SJSA1 (cell line): ENCODE data around the gene LRRN3. TPM values are rescaled to one million over a fixed set of nuclear protein-coding genes. Genes with fewer than 3 reads are reported as not detected.

ENCODE experiments used
- DNase-seq, 2 experiments: peaks; one replicate each; pipeline ENCODE4 v3.0.0-alpha.2; 2015 to 2020; ENCODE audit warnings: low spot score in 2 of 2, low read depth in 1 of 2
- H3K27ac ChIP-seq: fragments of 250-450 bp; sonication (Bioruptor Pico); 2 replicates; pipeline ENCODE4 v1.5.1; 2020; ENCODE audit warnings: mild to moderate bottlenecking, moderate library complexity
- H3K27me3 ChIP-seq: fragments of 250-450 bp; sonication (Bioruptor Pico); replicated peaks from 2 replicates; pipeline ENCODE4 v1.5.1; 2020; ENCODE audit warnings: mild to moderate bottlenecking, moderate library complexity
- H3K36me3 ChIP-seq: fragments of 250-450 bp; sonication (Bioruptor Pico); 2 replicates; pipeline ENCODE4 v1.5.1; 2020; ENCODE audit warnings: mild to moderate bottlenecking
- H3K4me1 ChIP-seq: fragments of 250-450 bp; sonication (Bioruptor Pico); replicated peaks from 2 replicates; pipeline ENCODE4 v1.6.1; 2021; ENCODE audit warnings: mild to moderate bottlenecking
- H3K4me3 ChIP-seq: fragments of 250-450 bp; sonication (Bioruptor Pico); 2 replicates; pipeline ENCODE4 v1.5.1; 2020; ENCODE audit warnings: mild to moderate bottlenecking
- H3K9me3 ChIP-seq: fragments of 250-450 bp; sonication (Bioruptor Pico); replicated peaks from 2 replicates; pipeline ENCODE4 v1.5.1; 2020; ENCODE audit warnings: mild to moderate bottlenecking
- total RNA-seq: library from RNA; depleted of rRNA; stranded (reverse); fragments of >200 nt; shearing (Covaris generic); gene quantifications from 2 replicates; pipeline ENCODE4 v1.2.3, GENCODE V29; 2014

LRRN3 gene
- total RNA-seq, 1 experiment from 2014 or later: not detected

DNA sequence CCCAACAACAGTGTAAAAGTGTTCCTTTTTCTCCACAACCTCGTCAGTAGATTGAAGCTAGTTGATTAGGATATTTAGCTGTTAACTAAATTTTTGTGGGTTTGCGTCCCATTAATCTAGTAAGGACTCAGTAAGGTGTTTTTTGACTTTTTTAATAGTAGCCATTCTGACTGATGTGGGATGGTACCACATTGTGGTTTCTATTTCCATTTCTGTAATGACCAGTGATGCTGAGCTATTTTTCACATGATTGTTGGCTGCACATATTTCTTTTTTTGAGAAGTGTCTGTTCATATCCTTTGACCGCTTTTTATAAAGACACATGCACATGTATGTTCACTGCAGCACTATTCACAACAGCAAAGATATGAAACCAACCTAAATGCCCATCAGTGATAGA, 5.6 kb upstream of the LRRN3 start:
- H3K27me3 ChIP-seq: no peaks in the 10 kb centered on the region

GRCh38 chr7:111086532-111086931, 4.4 kb upstream of the LRRN3 start:
- H3K4me1 ChIP-seq: peaks cover 35% of the 10 kb centered on the region
- H3K4me3 ChIP-seq: no peak overlapping the region
- DNase-seq: no peak
- H3K9me3 ChIP-seq: no peaks in the 10 kb centered on the region
- H3K27ac ChIP-seq: no peak overlapping the region
- H3K36me3 ChIP-seq: no peaks in the 10 kb centered on the region
- no peaks in the 10 kb centered on the region for H3K27me3 ChIP-seq

More for the DNA sequence above, 5.6 kb upstream of the LRRN3 start:
- Histone ChIP-seq H3K4me3 (no peak overlapping the region), H3K9me3 (no peaks in the 10 kb centered on the region), H3K36me3 (no peaks in the 10 kb centered on the region), H3K27ac (no peak overlapping the region), H3K4me1 (peaks cover 45% of the 10 kb centered on the region)
- no peak for DNase-seq

GRCh38 chr7:111088328-111088727, 2.6 kb upstream of the LRRN3 start:
- no peak for DNase-seq
- no peak overlapping the region for H3K4me3 ChIP-seq
- H3K27ac ChIP-seq: no peak overlapping the region
- no peaks in the 10 kb centered on the region for H3K9me3 ChIP-seq
- H3K36me3 ChIP-seq: no peaks in the 10 kb centered on the region
- H3K4me1 ChIP-seq: peaks cover 18% of the 10 kb centered on the region
- H3K27me3 ChIP-seq: no peaks in the 10 kb centered on the region

DNA sequence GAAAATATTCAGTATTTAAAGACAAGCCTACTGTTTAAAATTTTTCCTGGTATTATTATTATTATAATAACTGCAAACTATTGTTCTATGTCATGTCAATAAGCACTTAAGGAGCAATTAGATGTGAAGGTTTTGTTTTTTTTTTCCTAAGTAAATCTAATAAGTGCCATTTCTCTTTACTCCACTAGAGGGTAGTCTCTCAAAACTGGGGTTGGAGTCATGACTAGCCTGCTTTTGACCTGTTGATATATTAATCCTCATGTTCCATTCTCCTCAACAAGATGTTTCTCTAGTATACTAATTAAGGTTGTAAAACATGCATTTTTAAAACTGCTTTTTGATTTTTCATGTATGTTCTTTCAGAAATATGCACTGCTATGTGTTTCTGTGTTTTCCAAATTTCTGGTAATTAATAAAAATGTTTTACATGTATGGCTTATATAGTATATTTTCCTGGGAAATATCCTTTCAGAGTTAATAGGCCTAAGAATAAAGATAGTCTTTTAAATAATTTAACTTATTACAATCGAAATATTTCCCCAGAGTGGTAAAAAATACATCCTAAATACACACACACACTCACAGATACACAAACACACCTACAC, 1.0 kb upstream of the LRRN3 start:
- peak in 1 of 2 experiments; percentile 42 for DNase-seq
- Histone ChIP-seq H3K27ac (no peak overlapping the region), H3K4me1 (peaks cover 3% of the 10 kb centered on the region), H3K4me3 (no peak overlapping the region), H3K9me3 (no peaks in the 10 kb centered on the region), H3K36me3 (no peaks in the 10 kb centered on the region), H3K27me3 (no peaks in the 10 kb centered on the region)

GRCh38 chr7:111091593-111092358, 849 bp downstream of the LRRN3 start:
- Histone ChIP-seq H3K4me3 (no peak overlapping the region), H3K27ac (no peak overlapping the region), H3K27me3 (no peaks in the 10 kb centered on the region), H3K4me1 (no peaks in the 10 kb centered on the region), H3K36me3 (no peaks in the 10 kb centered on the region), H3K9me3 (no peaks in the 10 kb centered on the region)
- no peak for DNase-seq

- Histone ChIP-seq H3K27ac (no peak overlapping the region), H3K27me3 (no peaks in the 10 kb centered on the region), H3K36me3 (no peaks in the 10 kb centered on the region), H3K4me3 (no peak overlapping the region), H3K9me3 (no peaks in the 10 kb centered on the region), H3K4me1 (peaks cover 2% of the 10 kb centered on the region)
- no peak for DNase-seq
Observed at GRCh38 chr7:111092406-111093236, 1.7 kb downstream of the LRRN3 start.

DNA sequence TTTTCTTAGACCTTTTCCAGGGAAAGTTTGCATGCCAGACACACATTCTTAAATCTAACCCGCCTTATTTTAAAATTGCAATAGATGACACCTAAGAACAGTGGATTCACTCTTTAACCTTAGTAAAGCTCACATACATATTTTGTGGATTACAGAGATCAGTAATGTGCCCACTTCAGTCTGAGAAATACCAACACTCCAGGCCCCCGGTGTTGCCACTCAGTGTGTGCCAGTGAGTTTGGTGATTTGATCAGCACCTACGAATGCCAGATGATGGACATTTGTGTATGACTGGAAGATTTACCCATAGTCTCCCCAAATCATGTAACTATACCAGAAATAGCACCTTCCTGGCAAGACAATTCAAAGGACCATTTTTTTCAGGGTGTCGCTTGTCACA, 2.6 kb downstream of the LRRN3 start:
- no peaks in the 10 kb centered on the region for H3K36me3 ChIP-seq
- H3K4me3 ChIP-seq: no peak overlapping the region
- no peaks in the 10 kb centered on the region for H3K27me3 ChIP-seq
- H3K9me3 ChIP-seq: no peaks in the 10 kb centered on the region
- no peak for DNase-seq
- H3K4me1 ChIP-seq: peaks cover 11% of the 10 kb centered on the region
- H3K27ac ChIP-seq: no peak overlapping the region

- no peaks in the 10 kb centered on the region for H3K9me3 ChIP-seq
- DNase-seq: no peak
- no peaks in the 10 kb centered on the region for H3K27me3 ChIP-seq
- H3K4me1 ChIP-seq: peaks cover 12% of the 10 kb centered on the region
- no peaks in the 10 kb centered on the region for H3K36me3 ChIP-seq
- no peak overlapping the region for H3K27ac ChIP-seq
- no peak overlapping the region for H3K4me3 ChIP-seq
Observed at GRCh38 chr7:111094419-111094818, 3.5 kb downstream of the LRRN3 start.

GRCh38 chr7:111096997-111097396, 6.1 kb downstream of the LRRN3 start:
- no peak overlapping the region for H3K27ac ChIP-seq
- no peaks in the 10 kb centered on the region for H3K36me3 ChIP-seq

GRCh38 chr7:111098011-111098925, 7.3 kb downstream of the LRRN3 start:
- no peak overlapping the region for H3K27ac ChIP-seq
- H3K4me3 ChIP-seq: no peak overlapping the region
- DNase-seq: peak; percentile 42 to 45
- no peaks in the 10 kb centered on the region for H3K27me3 ChIP-seq
- H3K4me1 ChIP-seq: peaks cover 12% of the 10 kb centered on the region
- H3K9me3 ChIP-seq: no peaks in the 10 kb centered on the region
- H3K36me3 ChIP-seq: no peaks in the 10 kb centered on the region

More at GRCh38 chr7:111096997-111097396, 6.1 kb downstream of the LRRN3 start:
- DNase-seq: no peak
- Histone ChIP-seq H3K9me3 (no peaks in the 10 kb centered on the region), H3K27me3 (no peaks in the 10 kb centered on the region), H3K4me3 (no peak overlapping the region), H3K4me1 (peaks cover 12% of the 10 kb centered on the region)

DNA sequence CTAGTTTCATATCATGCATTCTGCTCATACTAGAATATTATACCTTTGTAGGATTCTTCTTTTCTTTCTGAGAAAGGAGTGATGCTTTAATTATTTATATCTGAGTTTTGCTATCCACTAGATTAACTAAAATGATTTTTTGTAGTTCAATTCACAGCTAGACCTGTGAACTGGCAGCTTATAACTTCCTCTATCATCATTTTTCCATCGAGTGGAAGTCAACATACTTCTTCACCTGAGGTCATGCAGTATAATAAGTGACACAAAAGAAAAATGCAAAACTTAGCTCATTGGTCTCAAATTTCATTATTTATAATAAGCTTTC, 8.0 kb downstream of the LRRN3 start:
- Histone ChIP-seq H3K4me3 (no peak overlapping the region), H3K36me3 (no peaks in the 10 kb centered on the region), H3K27me3 (no peaks in the 10 kb centered on the region), H3K4me1 (peaks cover 12% of the 10 kb centered on the region), H3K27ac (no peak overlapping the region), H3K9me3 (no peaks in the 10 kb centered on the region)
- no peak for DNase-seq

DNA sequence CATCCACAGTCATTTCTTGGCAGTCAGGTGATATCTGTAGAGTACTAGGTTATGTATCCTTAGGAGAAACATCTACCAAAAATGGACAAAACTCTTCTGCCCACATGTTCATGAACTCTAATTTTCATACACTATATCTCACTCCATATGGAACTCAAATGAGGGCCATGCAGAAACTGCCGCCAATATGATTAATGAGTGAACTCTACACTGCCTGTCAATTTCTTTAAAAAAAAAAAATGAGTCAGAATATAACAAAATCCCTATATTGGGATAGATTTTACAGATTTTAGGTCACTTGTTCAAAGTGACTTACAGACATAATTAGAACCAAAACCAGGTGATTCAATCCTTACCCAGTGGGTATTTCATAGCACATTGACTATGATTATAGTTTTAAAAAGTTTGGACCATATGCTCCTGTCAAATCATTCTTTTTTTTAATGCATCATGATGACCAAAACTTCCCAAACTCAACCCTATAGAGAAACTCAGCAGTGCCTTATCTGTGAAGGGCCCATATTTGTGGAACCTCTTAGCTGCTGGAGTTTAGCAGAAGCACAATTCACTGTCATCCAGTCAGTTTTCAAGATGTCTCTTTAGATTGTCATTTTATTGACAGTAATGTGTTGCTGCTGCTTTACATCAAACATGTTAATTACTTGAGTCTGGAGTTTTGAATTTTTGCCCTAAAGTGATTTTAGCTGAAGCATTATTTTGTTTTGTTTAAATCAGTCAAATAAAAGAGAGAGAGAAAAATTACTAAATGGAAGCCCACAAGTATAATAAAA, 11.1 kb downstream of the LRRN3 start:
- DNase-seq: no peak
- Histone ChIP-seq H3K27ac (no peak overlapping the region), H3K4me3 (no peak overlapping the region), H3K27me3 (no peaks in the 10 kb centered on the region), H3K4me1 (peaks cover 12% of the 10 kb centered on the region), H3K36me3 (no peaks in the 10 kb centered on the region), H3K9me3 (no peaks in the 10 kb centered on the region)

DNA sequence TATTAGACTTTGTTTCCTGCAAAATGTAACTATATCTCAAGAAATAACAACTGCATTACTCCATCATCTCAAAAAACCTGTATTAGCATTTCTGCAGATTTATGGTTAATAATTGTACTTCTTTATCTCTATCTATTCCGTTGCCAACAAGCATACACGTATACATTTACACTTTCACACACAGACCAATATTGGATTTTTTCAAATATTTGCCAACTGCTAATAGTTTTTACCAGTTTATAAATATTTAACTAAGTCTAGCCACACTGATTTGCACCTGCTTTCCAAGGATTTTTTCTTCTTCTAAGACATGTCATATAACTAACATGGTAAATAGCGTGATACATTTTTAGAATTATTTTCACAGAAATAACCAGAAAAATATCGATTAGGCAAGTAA, 12.2 kb downstream of the LRRN3 start:
- Histone ChIP-seq H3K27me3 (no peaks in the 10 kb centered on the region), H3K27ac (no peak overlapping the region), H3K4me3 (no peak overlapping the region), H3K4me1 (peaks cover 5% of the 10 kb centered on the region; the same call in 1 of the 2 replicates), H3K9me3 (no peaks in the 10 kb centered on the region), H3K36me3 (no peaks in the 10 kb centered on the region)
- DNase-seq: no peak
